ENCODE measurements around the gene CASP3. TPM values are rescaled to one million over a fixed set of nuclear protein-coding genes. Genes with fewer than 3 reads are reported as not detected.

CASP3 gene
- total and polyA plus RNA-seq, 9 of the 15 experiments (the other 6 are each of a cell fraction or from before 2014, with no cell fraction given): 17.6 to 40.1 (median 31.8) TPM

DNA sequence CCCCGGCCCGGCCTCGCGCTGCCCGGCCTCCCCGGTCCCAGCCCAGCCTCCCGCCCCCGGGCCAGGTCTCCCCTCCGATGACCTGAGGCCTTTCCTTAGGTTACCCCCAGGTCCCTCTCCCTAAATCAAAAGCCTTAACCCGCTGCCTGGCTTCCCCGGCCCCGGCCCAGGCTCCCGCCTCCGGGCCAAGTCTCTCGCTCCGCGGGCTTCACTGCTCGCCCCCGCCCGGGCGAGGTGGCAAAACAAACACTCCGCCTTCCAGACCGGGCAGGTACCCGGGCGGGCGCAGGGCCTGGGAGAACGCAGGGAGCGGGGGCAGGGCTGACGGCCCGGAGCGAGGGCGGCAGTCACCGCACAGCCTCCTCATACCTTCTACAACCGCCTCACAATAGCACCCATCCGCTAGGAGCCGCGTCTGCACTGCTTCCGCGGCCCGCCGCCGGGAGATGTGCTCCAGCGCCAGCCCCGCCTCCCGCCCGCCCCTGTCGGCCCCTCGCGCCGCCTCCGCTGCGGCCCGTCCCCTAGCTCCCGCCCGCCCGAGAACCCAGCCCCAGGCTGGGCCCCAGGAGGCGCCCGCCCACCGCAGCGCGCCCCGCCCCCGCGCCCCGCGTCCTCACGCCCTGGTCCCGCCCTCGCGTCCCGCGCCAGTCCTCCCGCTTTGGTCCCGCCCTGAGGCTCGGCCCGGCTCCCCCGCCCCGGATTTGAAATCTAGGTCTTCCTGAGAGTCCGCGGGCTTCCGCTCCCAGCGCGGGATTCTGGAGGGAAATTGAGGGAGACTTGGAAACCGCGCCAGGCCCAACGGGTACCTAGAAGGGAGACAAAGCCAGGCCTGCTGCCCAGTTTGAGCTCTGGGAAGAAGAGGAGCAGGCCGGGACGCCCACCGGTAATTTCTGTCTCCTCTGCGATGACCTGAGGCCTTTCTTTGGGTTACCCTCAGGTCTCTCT is at the start of gene CASP3, which contains the start of gene PRIMPOL (continued):
- TF ChIP-seq MAZ (CRISPR knock-in tag; conservative IDR thresholded peaks at IDR 0.05 in 1 of 2, IDR thresholded peaks at IDR 0.05 in 1 of 2) (peak; percentile 62 to 69), KAT7 (CRISPR knock-in tag; IDR thresholded peaks at IDR 0.05; ENCODE audit: borderline replicate concordance) (0 out of 2 replicates have a peak, but pooled peaks have one; percentile 85), CHD1 (IDR thresholded peaks at IDR 0.05; ENCODE audit: low read length) (peak; percentile 28), GABPA (tag; conservative IDR thresholded peaks at IDR 0.05; ENCODE audit: low read depth) (peak; percentile 80), YY1 (IDR thresholded peaks at IDR 0.05; ENCODE audit: borderline replicate concordance in 1 of 3, control insufficient read depth in 1 of 3, extremely low read depth in 1 of 3, insufficient read depth in 3 of 3, insufficient read length in 1 of 3, insufficient replicate concordance in 2 of 3, low read depth in 1 of 3, low read length in 2 of 3) (peak in 2 of 3 experiments; percentile 20 to 70), ELF4 (CRISPR knock-in tag; IDR thresholded peaks at IDR 0.05) (no peak), PHF8 (IDR thresholded peaks at IDR 0.05; ENCODE audit: borderline replicate concordance, low read length) (peak; percentile 87; the same call in 1 of the 2 replicates), MAFF (IDR thresholded peaks at IDR 0.05; ENCODE audit: low read length) (no peak)
- TF ChIP-seq, protein P1, sequence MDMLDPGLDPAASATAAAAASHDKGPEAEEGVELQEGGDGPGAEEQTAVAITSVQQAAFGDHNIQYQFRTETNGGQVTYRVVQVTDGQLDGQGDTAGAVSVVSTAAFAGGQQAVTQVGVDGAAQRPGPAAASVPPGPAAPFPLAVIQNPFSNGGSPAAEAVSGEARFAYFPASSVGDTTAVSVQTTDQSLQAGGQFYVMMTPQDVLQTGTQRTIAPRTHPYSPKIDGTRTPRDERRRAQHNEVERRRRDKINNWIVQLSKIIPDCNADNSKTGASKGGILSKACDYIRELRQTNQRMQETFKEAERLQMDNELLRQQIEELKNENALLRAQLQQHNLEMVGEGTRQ (CRISPR knock-in tag; IDR thresholded peaks at IDR 0.05): no peak
- TF ChIP-seq, protein P2, sequence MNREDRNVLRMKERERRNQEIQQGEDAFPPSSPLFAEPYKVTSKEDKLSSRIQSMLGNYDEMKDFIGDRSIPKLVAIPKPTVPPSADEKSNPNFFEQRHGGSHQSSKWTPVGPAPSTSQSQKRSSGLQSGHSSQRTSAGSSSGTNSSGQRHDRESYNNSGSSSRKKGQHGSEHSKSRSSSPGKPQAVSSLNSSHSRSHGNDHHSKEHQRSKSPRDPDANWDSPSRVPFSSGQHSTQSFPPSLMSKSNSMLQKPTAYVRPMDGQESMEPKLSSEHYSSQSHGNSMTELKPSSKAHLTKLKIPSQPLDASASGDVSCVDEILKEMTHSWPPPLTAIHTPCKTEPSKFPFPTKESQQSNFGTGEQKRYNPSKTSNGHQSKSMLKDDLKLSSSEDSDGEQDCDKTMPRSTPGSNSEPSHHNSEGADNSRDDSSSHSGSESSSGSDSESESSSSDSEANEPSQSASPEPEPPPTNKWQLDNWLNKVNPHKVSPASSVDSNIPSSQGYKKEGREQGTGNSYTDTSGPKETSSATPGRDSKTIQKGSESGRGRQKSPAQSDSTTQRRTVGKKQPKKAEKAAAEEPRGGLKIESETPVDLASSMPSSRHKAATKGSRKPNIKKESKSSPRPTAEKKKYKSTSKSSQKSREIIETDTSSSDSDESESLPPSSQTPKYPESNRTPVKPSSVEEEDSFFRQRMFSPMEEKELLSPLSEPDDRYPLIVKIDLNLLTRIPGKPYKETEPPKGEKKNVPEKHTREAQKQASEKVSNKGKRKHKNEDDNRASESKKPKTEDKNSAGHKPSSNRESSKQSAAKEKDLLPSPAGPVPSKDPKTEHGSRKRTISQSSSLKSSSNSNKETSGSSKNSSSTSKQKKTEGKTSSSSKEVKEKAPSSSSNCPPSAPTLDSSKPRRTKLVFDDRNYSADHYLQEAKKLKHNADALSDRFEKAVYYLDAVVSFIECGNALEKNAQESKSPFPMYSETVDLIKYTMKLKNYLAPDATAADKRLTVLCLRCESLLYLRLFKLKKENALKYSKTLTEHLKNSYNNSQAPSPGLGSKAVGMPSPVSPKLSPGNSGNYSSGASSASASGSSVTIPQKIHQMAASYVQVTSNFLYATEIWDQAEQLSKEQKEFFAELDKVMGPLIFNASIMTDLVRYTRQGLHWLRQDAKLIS (CRISPR knock-in tag; IDR thresholded peaks at IDR 0.05): peak; percentile 97
- TF ChIP-seq, protein P3, sequence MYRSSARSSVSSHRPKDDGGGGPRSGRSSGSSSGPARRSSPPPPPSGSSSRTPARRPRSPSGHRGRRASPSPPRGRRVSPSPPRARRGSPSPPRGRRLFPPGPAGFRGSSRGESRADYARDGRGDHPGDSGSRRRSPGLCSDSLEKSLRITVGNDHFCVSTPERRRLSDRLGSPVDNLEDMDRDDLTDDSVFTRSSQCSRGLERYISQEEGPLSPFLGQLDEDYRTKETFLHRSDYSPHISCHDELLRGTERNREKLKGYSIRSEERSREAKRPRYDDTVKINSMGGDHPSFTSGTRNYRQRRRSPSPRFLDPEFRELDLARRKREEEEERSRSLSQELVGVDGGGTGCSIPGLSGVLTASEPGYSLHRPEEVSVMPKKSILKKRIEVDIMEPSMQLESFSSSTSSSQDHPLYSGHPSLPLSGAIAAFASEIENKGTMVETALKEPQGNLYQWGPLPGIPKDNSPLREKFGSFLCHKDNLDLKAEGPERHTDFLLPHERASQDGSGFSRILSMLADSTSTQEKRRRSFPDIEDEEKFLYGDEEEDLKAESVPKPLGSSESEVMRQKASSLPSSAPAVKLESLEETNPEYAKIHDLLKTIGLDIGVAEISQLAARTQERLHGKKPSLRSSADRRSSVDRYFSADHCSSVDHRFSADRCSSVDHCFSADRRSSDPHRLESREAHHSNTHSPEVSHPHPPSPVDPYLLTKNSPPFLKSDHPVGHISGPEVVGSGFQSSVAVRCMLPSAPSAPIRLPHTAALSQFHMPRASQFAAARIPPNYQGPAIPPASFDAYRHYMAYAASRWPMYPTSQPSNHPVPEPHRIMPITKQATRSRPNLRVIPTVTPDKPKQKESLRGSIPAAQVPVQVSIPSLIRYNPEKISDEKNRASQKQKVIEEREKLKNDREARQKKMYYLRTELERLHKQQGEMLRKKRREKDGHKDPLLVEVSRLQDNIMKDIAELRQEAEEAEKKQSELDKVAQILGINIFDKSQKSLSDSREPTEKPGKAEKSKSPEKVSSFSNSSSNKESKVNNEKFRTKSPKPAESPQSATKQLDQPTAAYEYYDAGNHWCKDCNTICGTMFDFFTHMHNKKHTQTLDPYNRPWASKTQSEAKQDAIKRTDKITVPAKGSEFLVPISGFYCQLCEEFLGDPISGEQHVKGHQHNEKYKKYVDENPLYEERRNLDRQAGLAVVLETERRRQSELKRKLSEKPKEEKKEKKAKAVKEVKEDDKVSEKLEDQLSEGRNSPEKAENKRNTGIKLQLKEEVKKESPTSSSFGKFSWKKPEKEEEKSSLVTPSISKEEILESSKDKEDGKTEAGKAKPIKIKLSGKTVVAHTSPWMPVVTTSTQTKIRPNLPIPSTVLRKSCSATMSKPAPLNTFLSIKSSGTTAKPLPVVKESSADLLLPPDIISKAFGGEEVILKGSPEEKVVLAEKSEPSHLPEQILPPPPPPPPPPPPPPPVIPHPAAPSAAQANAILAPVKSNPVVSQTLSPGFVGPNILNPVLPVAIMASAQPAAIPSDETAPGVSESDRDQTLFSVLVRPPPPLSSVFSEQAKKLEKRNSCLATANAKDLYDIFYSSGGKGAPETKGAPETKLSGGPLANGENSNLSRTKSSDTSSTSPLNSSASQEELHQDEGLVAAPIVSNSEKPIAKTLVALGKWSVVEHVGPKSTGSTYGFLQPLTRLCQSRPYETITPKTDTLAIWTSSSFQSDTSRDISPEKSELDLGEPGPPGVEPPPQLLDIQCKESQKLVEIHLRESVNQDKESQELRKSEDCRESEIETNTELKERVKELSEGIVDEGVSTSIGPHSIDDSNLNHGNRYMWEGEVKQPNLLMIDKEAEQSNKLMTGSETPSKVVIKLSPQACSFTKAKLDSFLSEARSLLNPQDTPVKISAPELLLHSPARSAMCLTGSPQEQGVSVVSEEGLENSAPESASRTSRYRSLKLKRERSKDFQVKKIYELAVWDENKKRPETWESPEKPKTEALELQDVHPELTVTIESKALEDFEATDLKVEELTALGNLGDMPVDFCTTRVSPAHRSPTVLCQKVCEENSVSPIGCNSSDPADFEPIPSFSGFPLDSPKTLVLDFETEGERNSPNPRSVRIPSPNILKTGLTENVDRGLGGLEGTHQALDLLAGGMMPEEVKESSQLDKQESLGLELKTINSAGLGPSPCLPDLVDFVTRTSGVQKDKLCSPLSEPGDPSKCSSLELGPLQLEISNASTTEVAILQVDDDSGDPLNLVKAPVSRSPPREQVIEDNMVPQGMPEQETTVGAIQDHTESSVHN (IDR thresholded peaks at IDR 0.05; ENCODE audit: borderline replicate concordance in 1 of 2, low read depth in 1 of 2): no peak
